Heart left ventricle (tissue), 13 donors: ENCODE data around the gene TMEM185A.
"Not testable (repeated sequence)": the region's sequence is repeated elsewhere in the genome, so short reads cannot be mapped to it uniquely, and the experiment has no call there.

ENCODE experiments used
- CTCF ChIP-seq, 12 donors: fragments of 200-600 bp; sonication (generic) in 4 of 12; IDR thresholded peaks; one replicate each; pipeline versions ENCODE4 v1.5.0 to v1.8.0; 2018 to 2022; ENCODE audit warnings: antibody characterized with exemption in 12 of 12, mild to moderate bottlenecking in 5 of 12
- POLR2A ChIP-seq, 2 donors: fragments of 450-650 bp; IDR thresholded peaks; one replicate each; pipeline ENCODE4 v1.6.1; 2017; ENCODE audit warnings: antibody characterized with exemption in 2 of 2, mild to moderate bottlenecking in 2 of 2, moderate library complexity in 2 of 2
- donor health status: ischemic (EF 13 %, LVEDD 7.1; RV severe dilation, severe dysfunction).
- donor health status: DM: no; HTN: yes; CAD: no.
- donor health status: DM: no; HTN: no; CAD: no.
- donor health status: ischemic (EF 25% LVEDD 6.9; RV normal size, moderate dysfunction).
- donor health status: ischemic (EF 25% LVEDD 5.7; RV mildly dilated, moderate dysfunction).
- donor health status: ischemic (EF 35%, LVEDD 5.7; RV mildly dilated, moderate dysfunction).
- donor health status: nonischemic (EF 11% LVEDD 7.7; RV severe dilation, severe dysfunction).
- donor health status: DM: yes; HTN: yes; CAD: no.
- donor health status: PGD.
- donor health status: ischemic (EF 29% LVEDD 5.4; RV normal size, mild dysfunction).
- donor health status: nonischemic (EF 23%, LVEDD 6.1; RV moderate dilation, normal function).

- not testable (repeated sequence) for TF ChIP-seq CTCF, POLR2A (IDR thresholded peaks at IDR 0.05)
These were observed 84.6 kb downstream of the TMEM185A start for GRCh38 chrX:149546962-149547361.
